AML-193 (cell line): ENCODE results near the gene PHF19.

ENCODE experiments used
- DNase-seq, 2 experiments: peaks; one replicate each; lab custom pipeline; 2025; lab: John Stamatoyannopoulos, UW

Gene PHF19

DNA sequence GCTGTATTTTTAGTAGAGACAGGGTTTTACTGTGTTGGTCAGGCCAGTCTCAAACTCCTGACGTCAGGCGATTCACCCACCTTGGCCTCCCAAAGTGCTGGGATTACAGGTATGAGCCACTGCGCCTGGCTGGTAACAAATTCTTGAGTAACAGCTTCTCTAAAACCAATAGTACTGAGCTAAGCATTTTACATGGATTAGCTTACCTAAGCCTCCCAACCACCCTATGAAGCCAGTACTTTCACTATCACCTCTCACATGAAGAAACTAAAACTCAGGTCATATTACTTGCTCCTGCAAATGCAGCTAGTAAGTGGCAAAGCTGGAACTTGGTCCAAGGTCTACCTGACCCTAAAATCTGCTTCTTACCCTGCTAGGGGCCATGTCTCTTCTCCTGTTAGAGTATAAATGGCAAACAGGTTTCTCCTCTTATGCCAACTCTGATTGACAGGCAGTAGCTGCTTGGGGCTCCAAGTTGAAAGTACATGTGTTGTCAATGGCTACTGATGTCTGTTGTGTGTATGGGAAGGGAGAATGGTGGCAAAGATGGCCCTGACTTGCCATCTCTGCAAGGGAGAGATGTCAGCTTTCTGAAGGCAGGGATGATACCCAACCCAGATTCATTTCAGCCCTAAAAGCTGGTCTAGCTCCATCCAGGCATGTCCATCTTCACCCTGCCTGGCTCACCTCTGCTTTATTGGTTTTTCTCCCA lies 4.0 kb downstream of the PHF19 start:
- no peak for DNase-seq

DNA sequence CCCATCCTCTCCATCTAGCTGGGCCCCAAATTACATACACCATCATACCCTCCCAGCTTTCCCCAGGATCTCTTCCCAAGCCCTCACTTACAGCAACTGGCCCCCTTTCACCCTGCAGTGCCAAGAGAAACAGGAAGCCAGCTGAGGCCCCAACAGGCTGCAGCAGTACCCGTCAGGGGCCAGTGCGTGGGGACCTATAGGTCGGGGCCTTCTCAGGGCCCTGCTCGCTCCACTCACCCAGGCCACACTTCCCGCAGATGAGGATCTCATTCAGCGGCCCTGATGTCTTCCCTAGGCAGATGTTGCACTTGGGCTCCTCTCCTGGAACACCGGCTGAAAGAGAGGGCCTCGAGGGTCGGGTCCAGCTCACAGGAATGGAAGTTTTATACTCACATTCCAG lies 6.8 kb downstream of the PHF19 start:
- no peak for DNase-seq

DNA sequence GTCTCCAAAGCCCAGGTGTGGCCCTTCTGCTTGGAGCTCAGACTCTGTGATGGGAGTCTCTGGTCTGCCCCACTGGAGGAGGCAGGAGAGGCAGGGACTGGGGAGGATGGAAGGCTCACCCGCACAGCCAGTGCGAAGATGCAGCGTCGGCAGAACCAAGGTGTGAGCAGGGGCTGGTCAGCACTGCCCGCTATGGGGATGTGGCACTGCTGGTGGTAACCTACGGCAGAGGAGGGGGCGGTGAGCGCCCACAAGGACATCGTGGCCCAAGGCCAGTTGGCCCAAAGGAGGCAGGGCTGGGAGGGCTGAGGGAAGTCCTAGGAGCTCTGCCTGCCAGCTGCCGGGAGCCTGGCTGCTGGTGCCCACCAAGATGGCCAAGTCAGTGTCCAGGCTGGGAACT lies 7.3 kb downstream of the PHF19 start:
- DNase-seq: no peak

DNA sequence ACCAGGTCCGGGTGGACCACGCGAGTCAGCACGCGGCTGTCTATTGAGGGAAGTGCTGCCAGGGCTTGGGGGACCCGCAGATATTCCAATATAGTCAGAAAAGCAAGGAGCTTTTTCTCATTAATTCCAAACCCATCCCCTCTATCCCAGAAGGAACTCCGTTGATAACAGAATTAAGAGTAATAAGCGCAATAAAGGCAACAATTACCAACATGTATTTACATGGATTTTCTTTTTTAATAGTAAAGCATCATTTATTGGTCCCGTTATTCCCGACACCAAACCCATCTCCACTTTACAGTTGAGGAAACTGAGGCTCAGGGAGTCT lies 7.7 kb downstream of the PHF19 start:
- DNase-seq: no peak

DNA sequence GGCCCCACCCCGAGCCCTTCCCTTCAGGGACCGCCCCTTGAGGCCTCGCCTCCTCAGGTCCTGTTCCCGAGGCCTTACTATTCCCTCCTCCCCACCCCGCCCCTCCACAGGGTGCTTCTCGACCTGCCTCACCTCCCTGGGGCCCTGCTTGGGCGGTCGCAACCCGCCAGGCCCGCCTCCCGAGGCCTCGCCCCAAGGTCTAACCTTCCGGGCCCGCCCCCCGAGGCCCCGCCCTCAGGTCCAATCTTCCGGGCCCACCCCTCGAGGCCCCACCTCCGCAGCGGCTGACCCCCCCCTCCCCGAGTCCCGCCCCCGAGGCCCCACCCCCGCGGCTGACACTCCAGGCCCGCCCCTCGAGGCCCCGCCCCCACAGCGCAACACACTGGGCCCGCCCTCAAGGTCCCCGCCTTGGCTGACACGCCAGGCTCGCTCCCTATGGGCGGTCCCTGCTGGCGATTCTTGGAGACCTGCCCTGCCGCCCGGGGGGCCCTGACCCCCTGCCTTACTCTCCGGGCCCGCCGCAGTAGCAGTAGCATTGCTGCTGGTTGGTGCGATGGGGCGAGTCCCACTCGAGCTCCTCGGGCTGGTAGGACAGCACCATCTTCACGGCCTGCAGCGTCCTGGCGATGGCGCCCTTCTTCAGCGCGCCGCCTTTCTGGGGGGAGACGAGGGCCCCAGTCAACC lies 8.2 kb downstream of the PHF19 start:
- peak; percentile 85 to 88 for DNase-seq

DNA sequence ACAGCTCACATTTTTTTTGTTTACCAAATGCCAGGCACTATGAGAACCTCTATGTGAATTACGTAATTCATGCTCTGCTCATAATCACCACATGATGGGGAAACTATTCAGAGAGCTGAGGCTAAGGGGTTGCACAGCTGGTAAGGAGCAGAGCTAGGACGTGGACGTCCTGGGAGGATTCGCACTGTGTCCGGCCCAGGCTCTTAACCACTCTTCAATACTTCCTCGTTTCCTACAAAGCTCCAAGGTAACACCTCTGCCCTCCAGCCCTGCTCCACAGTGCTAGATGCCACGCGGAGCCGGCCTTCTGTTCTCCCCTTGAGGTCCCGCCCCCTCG lies 8.7 kb downstream of the PHF19 start:
- peak; percentile 85 to 88 for DNase-seq

DNA sequence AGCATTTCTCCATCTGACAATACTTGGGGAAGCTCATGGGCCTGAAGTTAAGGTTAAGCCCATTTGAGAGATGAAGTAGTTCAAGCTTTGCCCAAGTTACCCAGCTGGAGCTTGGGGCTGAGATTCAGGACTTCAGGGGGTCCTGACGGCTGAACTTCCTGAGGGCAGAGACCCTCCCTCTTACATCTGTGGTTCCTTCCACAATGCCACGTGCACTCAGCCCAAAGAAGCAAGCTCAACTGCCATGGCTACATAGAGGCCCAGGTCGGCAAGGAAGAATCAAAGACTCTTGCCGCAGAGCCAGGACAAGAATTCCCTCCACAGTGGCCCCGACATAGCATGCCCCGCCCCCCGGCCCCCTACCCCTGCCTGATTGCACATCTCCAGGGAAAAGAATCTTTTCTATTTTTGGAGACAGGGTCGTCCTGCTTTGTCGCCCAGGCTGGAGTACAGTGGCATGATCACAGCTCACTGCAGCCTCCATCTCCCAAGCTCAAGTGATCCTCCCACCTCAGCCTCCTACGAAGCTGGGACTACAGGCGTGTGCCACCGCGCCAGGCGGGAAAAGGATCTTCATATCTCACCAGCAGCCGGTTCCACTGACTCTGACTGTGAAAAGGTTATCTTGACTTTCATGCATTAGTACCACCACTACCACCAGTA lies 9.2 kb downstream of the PHF19 start:
- no peak for DNase-seq

DNA sequence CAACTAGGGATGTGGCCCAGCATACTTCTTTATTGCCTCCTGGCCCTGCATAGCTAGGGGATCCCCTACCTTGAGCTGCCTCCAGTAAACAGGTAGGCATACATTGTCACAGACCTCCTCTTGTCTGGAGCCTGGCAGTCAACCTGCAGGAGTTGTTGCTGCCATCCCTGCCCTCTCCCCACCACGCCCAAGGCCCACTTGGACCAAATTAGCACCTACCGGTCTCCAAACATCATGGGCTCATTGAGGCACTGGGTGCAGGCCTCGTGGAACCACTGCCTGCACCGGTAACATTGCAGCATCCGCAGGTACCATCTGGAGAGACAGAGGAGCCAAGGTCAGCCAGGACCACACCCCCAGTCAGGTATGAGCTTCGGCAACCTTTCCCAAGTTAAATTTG lies 10.3 kb downstream of the PHF19 start:
- DNase-seq: no peak

DNA sequence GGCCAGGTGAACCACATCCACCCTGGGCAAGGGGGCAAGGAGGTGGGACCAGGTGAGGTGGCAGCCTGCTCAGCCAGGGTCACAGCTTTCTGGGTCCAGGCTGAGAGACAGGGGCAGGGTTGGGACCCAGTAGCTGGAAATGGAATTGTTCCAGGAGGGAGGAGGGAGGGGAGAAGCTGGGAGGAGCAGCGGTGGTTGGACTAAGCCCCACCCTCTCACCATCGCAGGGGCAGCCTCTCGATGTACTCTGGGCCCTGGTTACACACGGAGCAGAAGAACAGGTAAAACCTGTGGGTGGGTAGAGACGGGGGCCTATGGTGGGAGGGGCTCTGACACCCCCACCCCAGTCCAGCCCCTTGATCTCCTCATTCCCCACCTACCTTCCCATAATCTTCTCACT lies 11.2 kb downstream of the PHF19 start:
- DNase-seq: no peak

DNA sequence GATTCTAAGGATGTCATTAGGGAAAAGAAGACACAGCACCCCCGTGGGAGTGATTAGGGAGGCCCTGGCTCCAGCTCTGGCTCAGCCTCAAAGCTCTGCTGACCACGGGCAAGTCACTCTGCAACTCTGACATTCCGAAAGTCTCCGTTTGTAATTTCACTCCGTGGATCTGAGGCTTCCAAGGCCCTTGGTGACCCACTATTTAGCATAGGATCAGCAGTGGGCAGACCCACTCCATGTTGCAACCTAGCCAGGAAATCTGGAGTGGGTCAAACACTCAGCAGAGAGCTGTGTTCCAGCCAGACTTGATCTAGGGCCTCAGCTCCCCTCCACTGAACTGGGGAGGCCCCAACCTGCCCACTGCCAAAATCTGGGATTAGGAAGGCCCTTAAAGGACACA lies 11.8 kb downstream of the PHF19 start:
- no peak for DNase-seq

DNA sequence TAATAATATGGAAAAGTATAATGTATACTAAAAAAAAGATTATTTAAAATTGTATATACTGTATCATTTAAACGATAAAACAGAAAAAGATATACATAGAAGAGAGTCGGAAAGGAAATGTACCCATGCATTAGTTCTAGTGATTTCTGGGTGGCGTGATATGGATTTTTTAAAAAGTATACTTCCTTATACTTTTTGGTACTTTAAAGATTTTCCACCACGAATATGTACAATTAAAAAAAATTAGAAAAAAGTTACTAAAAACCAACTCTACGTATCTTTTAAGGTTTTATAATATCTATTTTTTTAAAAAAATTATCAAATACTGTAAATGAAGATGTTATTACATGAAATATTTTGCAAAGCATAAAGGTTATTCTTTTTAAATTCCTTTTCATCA lies 12.3 kb downstream of the PHF19 start:
- no peak for DNase-seq

DNA sequence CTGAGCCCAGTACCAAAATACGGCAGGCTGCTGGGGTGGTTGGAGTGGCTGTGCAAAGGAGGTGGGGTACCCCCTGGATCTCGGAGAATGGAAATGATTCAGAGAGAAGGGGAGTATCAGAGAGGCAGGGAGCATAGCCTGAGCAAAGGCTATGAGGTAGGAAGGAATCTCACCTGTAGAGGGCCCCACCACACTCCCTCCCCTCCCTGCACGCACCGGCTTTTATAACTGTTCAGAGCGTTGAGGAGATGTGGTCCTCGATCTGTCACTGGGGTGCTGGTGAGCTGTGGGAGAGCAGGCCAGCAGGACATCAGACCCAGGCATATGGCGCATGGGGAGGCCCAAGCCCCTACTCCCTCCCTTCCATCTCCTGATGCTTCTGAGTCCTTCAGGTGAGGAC lies 13.2 kb downstream of the PHF19 start:
- DNase-seq: no peak

DNA sequence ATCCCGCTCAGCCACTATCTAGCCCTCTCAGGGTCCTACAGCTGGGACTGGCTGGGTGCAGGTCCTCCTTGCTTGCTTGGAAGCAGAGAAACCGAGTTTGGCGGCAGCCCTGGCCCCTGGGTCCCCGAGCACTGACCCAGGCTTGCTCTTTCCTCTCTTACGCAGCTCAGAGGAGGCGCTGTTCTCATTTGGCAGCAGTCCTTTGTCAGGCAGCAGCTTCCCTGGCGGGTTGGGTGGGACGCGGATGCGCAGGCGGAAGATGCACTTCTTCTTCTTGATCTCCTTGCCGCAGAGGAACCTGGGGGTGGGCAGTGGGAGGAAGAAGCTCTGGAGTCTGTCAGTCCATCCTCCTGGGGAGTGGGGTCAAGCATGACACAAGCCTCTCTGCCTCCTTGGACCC lies 14.5 kb downstream of the PHF19 start:
- no peak for DNase-seq

DNA sequence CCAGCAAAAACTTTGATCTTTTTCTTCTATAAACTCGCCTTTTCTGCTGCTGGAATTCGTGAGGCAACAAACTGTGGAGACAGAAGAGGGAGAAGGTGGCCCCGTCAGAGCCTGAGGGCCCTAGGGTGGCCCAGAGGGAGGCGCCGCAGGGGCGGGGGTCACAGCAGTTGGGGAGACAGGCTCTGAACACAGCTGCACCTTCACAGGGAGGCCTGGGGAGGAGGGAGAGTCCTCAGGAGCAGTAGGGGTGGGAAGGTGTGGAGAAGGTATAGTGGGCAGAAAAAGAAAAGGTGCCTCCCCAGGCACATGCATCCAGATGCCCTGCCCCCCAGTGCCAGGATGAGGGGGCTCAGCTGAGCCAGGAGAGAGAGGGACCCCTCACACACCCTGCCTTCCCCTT lies 15.1 kb downstream of the PHF19 start:
- DNase-seq: no peak

DNA sequence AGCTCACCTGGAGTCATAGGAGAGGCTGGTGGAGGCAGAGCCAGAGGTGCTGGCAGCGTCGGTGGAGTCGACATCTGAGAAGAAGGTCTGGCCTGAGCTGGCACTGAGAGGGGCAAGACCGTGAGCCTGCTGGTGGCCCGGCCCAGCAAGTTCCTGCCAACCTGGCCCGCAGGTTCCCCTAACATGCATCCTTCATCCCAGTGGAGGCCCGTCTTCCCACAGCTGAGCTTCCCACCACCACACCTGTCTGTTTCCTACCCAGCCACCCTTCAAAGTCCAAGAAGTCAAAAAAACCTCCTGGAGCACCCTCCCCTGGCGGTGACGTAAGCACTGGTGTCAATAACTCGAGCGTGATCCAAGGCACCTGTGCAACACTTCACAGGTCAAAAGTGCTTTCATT lies 16.9 kb downstream of the PHF19 start:
- no peak for DNase-seq

DNA sequence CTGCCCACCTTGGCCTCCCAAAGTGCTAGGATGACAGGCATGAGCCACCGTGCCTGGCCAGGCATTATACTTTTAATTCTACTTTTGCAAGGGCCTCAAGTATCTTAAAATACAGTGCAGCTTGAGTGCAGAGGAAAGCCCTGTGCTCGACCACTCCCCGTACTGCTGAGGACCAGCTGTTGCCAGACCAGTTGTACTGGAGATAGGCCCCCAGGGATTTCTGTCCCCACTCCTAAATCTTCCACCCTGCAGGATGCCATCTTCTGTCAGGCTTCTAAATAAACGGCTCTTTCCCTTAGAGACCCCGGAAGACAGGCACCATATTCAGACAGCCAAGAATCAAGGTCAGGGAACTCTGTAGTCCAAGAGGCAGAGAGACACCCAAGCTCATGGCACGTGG lies 17.6 kb downstream of the PHF19 start:
- no peak for DNase-seq

DNA sequence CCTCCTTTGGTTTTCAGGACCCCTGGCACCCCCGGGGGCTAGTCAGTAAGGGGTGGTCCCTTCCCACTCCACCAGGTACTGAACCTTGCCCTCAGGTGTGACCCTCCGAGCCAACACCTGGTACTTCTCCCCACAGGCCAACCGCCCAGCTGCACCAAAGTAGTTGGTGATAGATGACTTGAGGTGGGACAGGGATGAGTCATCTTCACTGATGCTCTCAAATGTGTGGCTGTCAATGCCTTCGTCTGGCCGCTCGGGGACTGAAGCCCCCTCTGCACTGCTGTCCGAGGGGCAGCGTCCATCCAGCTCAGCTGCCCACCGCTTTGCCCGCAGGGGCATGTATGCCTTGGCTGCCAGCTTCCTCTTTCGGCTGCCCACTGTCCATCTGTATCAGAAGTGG lies 19.1 kb downstream of the PHF19 start:
- no peak for DNase-seq

DNA sequence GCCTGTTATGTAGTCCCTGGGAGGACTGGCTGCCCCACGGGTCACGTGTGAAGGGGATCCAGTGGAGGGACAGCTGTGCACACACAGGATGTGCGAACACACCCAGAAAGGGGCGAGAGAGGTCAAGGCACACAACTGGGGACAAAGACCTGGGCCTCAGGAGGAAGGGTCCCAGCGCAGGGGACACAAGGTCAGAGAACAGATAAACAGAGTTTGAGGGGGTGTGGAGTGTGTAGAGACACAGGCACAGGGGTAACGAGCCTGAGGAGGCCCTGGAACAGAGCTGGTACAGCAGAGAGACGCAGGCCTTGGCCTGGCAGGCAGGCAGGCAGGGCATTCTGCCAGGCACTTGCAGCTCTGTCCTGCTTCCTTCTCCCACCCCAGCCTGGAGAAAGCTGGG lies 19.5 kb downstream of the PHF19 start:
- DNase-seq: no peak

DNA sequence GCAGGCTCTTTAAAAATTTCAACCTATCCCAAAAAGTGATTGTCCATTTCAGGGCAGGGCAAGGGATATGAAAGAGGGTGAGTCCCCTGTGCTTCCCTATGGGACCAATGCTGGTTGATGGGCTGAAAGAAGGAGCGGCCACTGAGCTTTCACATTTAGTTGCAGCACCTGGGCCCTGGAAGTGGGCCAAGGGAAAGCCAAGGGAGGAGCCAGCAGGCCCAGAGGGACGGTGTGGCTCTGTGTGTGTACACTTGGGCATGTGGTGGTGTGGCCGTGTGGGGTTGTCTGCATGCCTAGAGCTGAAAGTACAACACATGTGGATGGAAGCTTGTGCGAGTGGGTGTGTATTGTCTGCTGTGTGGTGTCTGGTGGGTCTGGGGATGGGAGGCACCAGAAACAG lies 20.3 kb downstream of the PHF19 start:
- DNase-seq: no peak

DNA sequence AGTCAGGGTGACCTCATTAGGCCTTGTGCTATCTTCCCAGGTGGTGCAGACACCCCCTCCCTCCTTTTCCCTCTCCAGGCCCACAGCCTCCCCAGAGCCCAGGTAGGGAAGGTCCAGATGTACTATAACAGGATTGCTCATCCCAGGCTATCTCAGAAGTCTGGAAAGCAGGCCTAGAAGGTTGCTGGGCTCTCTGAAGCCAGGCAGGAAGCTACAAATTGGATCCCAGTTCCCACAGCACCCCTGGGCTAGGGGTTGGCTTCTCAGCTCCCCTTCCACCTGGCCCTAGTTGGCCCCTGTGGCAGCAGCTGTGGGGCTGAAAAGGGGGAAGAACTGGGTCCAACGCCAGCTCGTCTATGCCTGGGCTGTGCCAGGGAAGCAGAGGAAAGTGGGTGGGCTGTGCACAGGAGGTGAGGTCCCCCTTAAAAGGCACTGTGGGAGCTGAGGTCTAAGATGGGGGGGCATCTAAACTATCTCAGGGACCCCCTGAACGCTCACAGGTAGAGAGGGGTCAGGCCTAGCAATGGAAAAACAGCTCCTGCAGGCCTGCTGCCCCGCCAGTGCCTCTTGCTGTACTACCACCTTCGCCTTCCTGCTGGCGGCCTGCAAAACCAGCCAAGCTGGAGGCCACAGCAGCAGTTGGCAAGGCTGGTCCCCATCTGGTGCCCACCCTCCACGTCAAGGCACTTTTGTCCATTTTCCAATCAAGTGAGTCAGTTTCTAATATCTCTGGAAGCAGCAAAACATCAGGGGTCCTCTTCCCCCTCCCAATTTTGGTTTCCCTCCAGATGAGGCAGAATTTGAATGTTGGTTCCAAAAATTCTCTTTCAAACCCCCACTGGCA lies 20.9 kb downstream of the PHF19 start:
- no peak for DNase-seq

DNA sequence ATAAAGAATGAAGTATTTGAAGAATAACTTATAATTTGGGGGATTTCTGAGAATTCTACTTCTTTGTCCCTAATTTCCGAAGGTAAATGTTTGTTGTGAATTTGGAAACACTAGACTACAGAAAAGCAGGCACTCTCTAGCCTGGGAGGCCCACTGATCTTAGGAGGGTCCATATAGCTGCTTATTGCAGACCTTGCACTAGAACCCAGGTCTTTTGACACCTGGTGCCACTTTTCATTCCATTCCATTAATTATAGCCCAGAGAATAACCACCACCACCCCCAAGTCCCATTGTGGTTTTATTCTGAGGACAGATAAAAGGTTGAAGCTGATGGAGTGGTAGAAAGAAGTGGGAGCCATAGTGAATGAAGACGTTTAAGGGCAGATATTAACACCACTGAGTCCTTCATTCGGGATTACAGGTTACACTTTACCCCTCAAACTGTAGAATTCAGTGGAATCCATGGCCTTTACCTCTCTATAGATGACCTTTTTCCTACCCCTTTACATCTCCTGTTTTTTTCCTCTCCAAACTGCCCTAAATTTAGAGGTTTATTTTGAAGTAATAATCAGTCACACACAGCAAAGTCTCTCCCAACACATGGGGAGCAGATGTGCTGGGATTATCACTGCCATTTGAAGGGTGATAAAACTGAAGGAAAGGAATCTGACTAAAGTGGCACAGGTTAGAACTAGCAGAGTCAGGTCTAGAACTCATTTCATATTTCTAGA lies 22.2 kb downstream of the PHF19 start:
- DNase-seq: no peak

DNA sequence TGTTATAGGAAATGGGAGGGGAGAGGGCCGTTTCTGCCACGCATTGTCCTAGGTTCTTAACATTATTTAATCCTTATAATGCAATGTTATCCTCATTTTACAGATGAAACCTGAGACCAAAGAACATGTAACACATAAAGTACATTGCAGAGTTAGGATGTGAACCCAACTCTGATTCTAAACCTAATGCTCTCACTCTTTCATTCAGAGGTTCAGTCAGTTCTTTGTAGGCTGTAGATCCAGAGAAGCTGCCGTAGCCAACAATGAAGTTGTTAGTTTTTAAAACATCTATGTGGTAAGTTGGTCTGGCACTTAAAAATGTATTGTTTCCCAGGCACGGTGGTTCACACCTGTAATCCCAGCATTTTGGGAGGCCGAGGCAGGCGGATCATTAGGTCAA lies 23.8 kb downstream of the PHF19 start:
- no peak for DNase-seq
